HL-60 (cell line): ENCODE results near the gene ARID4A.

Experiments used
- DNase-seq, 2 experiments: peaks; one replicate each; pipeline ENCODE4 v3.0.0-alpha.2; 2010 to 2020; ENCODE audit warnings: low read depth in 1 of 2, low spot score in 1 of 2
- H3K27ac ChIP-seq: fragments of 250-450 bp; sonication (Bioruptor Pico); replicated peaks from 2 replicates; pipeline ENCODE4 v1.5.1; 2020; ENCODE audit warnings: mild to moderate bottlenecking, moderate library complexity
- H3K27me3 ChIP-seq: fragments of 250-450 bp; sonication (Bioruptor Pico); 2 replicates; pipeline ENCODE4 v1.5.1; 2021; ENCODE audit warnings: mild to moderate bottlenecking, moderate library complexity; ENCODE audit not compliant: insufficient read depth, poor library complexity, severe bottlenecking
- H3K4me3 ChIP-seq: replicated peaks from 2 replicates; pipeline ENCODE4 v1.5.1; 2011; ENCODE audit warnings: mild to moderate bottlenecking, control low read depth, low read length; ENCODE audit not compliant: insufficient read depth
- CTCF ChIP-seq: IDR thresholded peaks from one replicate; pipeline ENCODE4 v1.5.1; 2011; ENCODE audit warnings: low read length, control low read depth, inconsistent platforms; ENCODE audit not compliant: insufficient read depth
- GABPA ChIP-seq: IDR thresholded peaks from 2 replicates; pipeline ENCODE4 v1.6.1; 2012; ENCODE audit warnings: low read depth
- POLR2AphosphoS5 ChIP-seq: IDR thresholded peaks from 2 replicates; pipeline ENCODE4 v1.6.1; 2012; ENCODE audit warnings: low read depth
- REST ChIP-seq: IDR thresholded peaks from 2 replicates; pipeline ENCODE4 v1.6.1; 2012; ENCODE audit warnings: low read depth; ENCODE audit not compliant: insufficient replicate concordance
- SPI1 ChIP-seq: IDR thresholded peaks from 2 replicates; pipeline ENCODE4 v1.6.1; 2012; ENCODE audit warnings: low read depth, mild to moderate bottlenecking, borderline replicate concordance

Gene ARID4A

GRCh38 chr14:58265401-58265800 lies 33.0 kb upstream of the ARID4A start:
- Histone ChIP-seq H3K4me3 (no peak overlapping the region), H3K27ac (no peak overlapping the region), H3K27me3 (no peaks in the 10 kb centered on the region)
- no peak for DNase-seq
- TF ChIP-seq POLR2AphosphoS5 (no peak), CTCF (no peak), SPI1 (no peak), GABPA (no peak), REST (no peak)

- no peak for DNase-seq
- TF ChIP-seq POLR2AphosphoS5: no peak
- no peak for TF ChIP-seq CTCF
- no peak for TF ChIP-seq GABPA
- no peak for TF ChIP-seq REST
- TF ChIP-seq SPI1: no peak
- Histone ChIP-seq H3K27me3 (no peaks in the 10 kb centered on the region), H3K27ac (no peak overlapping the region), H3K4me3 (no peak overlapping the region)
These were observed 27.7 kb upstream of the ARID4A start for GRCh38 chr14:58270628-58271027.

GRCh38 chr14:58272588-58273372 lies 25.6 kb upstream of the ARID4A start:
- H3K27ac ChIP-seq: no peak overlapping the region
- H3K4me3 ChIP-seq: no peak overlapping the region
- TF ChIP-seq GABPA (no peak), SPI1 (no peak), POLR2AphosphoS5 (0 out of 2 replicates have a peak, but pooled peaks have one; percentile 11)
- peak in 1 of 2 experiments; percentile 1 for DNase-seq
- H3K27me3 ChIP-seq: no peaks in the 10 kb centered on the region

- H3K27ac ChIP-seq: no peak overlapping the region
- DNase-seq: no peak
These were observed 23.5 kb upstream of the ARID4A start for GRCh38 chr14:58274881-58275280.

More at GRCh38 chr14:58274881-58275280, 23.5 kb upstream of the ARID4A start:
- no peak overlapping the region for H3K4me3 ChIP-seq
- no peaks in the 10 kb centered on the region for H3K27me3 ChIP-seq
- no peak for TF ChIP-seq REST
- TF ChIP-seq CTCF: no peak
- TF ChIP-seq GABPA: no peak
- no peak for TF ChIP-seq SPI1
- no peak for TF ChIP-seq POLR2AphosphoS5
